ENCODE measurements around the gene KCNK4.

DNA sequence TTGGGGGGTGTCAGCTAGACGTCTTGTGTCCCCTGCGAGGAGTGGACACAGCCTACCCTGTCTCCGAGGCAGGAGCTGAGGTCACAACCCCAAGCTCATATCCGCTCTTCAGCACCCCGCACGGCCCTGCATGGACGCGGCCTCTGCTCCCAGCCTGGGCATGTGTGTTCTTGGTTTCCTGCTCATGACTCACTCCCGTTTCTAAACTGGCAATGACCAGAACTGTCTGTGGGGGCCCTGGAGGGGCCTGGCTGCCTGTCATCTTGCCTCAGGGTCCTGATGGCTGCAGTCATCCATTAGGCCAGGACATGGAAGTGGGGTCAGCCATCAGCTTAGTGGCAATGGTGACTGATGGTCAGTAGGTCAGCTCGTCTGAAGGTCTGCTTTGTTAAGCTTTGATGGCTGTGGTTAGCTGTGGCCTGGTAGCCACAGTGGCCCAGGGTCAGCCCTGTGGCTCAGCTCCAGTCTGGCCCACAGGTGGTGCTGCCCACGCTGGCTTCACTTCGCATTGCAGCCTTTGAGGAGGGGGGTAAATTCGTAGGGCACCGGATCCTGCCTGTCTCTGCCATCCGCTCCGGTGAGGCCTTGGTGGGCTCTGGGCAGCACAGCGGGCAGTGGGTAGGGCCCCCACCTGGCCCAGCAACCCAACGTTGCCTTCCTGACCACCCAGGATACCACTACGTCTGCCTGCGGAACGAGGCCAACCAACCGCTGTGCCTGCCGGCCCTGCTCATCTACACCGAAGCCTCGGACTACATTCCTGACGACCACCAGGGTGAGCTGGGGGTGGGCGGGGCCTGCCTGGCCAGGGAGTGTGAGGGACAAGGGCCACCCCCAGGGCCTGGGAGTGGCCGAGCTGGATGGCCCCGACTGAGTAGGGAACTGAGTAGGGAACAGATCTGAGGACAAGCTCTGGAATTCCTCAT lies 27.8 kb upstream of the KCNK4 start:
- TF ChIP-seq, protein P1, sequence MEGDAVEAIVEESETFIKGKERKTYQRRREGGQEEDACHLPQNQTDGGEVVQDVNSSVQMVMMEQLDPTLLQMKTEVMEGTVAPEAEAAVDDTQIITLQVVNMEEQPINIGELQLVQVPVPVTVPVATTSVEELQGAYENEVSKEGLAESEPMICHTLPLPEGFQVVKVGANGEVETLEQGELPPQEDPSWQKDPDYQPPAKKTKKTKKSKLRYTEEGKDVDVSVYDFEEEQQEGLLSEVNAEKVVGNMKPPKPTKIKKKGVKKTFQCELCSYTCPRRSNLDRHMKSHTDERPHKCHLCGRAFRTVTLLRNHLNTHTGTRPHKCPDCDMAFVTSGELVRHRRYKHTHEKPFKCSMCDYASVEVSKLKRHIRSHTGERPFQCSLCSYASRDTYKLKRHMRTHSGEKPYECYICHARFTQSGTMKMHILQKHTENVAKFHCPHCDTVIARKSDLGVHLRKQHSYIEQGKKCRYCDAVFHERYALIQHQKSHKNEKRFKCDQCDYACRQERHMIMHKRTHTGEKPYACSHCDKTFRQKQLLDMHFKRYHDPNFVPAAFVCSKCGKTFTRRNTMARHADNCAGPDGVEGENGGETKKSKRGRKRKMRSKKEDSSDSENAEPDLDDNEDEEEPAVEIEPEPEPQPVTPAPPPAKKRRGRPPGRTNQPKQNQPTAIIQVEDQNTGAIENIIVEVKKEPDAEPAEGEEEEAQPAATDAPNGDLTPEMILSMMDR (IDR thresholded peaks at IDR 0.05) = no peak
- TF ChIP-seq POLR2A (IDR thresholded peaks at IDR 0.05) = no peak
